Measurements from ENCODE around the gene LMO2. TPM values are rescaled to one million over a fixed set of nuclear protein-coding genes. Genes with fewer than 3 reads are reported as not detected.
"Not testable (repeated sequence)": the region's sequence is repeated elsewhere in the genome, so short reads cannot be mapped to it uniquely, and the experiment has no call there.

LMO2 gene
- total RNA-seq (2014; rRNA removed; shearing (Covaris generic)): not detected in 2 replicates
- 0.19 and 0.62 TPM in 2 replicates for polyA plus RNA-seq (2015; cell fraction: cytosol; rRNA removed)
- not detected in 2 replicates for polyA plus RNA-seq (2015; cell fraction: nucleus; rRNA removed)

DNA sequence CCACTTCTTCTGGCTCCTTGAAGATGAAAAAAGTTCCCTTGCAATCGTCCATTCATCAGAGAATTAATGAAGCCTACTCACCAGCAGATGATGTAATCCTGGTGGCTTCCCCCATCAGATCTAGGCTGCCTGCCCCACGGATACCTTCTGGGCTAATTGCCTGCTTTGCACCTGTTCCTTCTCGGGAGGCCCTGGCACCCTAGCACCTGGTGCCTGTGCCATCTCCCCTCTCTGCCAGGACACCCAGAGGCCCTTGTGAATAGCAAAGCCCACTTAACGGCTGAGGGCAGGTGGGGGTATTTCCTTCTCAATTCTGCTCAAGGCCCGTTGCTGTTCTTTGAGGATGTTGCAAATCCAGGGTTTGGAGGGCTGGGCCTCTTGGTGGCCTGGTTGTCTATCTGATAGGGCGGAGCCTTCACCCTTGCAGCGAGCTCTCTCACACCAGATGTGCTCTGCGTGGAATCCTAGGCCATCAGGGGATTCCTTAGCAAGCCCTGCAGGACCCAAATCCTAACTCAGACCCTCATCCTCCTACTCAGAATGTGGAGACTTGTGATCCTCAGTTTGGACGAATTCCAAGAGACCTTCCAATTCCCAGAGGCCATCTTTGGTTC is at the start of gene LMO2:
LMO2 (minus strand) TSS at position 363 of the 614 bp plus-strand sequence. CDS start 22,360 bp downstream, outside the sequence.
- in situ Hi-C loops (cut with HindIII; ENCODE audit: low pct_unique_long_range_greater_than_20kb, low sequenced_read_pairs): no loop called here
- no peak for DNase-seq (ENCODE audit: low read depth, low spot score)

DNA sequence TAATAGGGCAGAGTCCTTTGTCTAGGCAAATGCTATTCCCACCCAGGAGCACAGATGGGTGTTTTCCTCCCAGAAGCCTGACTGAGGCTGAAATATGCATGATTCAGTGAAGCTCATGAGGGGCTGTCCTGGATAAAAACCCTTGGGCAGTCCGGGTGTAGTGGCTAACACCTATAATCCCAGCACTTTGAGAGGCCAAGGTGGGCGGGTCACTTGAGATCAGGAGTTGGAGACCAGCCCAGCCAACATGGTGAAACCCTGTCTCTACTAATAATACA is 48.6 kb upstream of the LMO2 start:
- DNase-seq (ENCODE audit: low read depth, low spot score): no peak
- in situ Hi-C loops (cut with HindIII; ENCODE audit: low pct_unique_long_range_greater_than_20kb, low sequenced_read_pairs): no loop called here

DNA sequence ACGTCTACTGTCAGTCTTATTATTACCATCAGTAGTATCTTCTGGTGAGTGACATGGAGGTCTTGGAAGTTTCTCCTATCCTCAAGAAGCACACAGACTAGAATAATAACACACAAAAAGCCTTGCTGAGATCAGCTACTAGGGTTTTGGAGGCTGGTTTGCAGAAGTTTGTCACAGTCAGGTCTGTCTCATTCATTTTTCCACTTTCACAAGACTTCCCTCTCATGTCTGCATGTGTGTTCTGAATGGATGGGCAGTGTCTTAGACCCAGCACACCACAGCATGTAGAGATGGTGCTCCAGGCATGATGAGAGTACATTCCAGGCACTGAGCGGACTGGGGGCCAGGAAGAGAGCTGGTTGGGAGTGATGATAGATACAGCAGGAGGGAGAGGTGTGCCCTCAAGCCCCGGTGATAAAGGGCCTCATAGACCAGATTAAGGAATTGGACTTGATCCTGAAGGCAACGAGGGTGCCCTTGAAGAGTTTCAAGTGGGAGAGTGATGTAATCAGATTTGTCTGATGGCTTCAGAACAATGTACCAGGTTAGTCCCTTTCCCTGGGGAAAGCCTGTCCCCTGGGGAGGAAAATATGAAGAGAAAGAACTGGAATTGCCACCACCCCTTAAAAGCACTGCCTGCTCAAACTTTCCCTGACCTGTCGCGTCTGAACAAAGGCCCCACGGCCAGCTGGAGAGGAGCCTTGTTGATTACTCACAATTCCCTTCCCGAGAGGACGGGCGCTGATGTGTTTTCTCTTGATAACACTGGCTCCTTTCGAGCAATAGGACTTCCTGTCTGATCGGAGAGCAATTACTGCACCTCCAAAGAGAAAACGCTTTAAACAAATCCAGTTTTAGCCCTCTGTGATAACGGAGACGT is 45.1 kb upstream of the LMO2 start:
- DNase-seq (ENCODE audit: low read depth, low spot score): no peak
- in situ Hi-C loops (cut with HindIII; ENCODE audit: low pct_unique_long_range_greater_than_20kb, low sequenced_read_pairs): no loop called here

DNA sequence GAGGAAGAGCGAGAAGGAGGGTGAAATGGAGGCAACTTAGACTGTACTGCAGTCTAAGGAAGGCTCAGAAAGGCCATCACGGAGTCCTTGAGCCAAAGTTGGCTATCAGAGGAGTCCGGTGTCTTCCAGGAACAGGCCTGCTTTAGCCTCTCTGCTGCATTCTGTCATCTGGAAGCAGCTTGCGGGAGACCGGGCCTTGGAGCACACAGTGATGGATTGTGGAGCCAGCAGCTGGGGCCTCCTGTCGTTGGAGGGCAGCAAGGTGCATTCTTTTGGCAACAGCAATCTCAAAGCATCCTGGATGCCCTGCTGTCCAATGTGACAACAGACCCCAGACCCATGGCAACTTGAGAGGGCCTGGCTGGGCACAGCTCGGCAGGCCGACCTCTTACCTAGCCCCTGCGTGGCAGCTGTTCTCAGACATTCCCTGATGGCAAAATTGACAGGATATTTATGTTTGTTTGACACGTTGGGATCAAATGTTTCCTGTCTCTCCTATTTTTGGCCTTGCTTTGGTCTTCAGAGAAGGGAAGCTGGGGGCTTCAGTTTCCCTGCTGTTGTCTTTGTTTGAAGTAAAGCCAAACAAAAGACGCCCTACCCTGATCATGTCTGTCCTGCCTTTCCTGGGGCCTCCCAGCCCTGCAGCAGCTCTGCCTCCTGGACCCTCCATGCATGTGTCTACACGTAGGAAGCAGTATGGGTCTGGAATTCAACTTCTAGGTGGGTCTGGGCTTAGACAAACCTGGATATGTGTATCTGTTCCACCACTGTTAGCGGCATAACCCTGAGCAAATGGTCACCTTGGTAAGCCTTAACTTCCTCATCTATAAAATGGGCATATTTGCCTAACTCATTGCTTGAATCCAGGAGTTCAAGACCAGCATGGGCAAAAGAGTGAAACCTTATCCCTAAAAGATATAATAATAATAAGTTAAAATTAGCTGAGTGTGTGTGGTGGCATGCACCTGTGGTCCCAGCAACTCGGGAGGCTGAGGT is 43.9 kb upstream of the LMO2 start:
- in situ Hi-C loops (cut with HindIII; ENCODE audit: low pct_unique_long_range_greater_than_20kb, low sequenced_read_pairs): no loop called here

DNA sequence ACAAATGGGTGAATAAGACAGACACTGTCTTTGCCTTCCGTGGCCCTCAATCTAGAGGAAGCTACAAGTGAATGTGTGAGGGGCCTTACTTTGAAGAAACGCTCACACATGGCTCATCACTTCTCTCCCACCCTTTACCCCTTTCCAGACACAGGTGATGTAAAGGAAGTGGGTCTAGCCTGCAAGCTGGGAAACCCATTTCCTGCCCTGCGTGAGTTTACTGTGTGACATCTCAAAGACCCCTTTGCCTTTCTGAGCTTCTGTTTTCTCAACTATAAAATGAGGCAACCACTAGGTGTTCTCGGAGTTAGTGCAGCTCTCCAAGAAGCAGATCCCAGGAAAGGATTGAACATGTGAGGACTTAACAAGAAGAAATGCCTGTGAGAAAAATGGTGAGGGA is 43.1 kb upstream of the LMO2 start:
- in situ Hi-C loops (cut with HindIII; ENCODE audit: low pct_unique_long_range_greater_than_20kb, low sequenced_read_pairs): no loop called here
- DNase-seq (ENCODE audit: low read depth, low spot score): no peak

More for the DNA sequence above, 43.9 kb upstream of the LMO2 start:
- no peak for DNase-seq (ENCODE audit: low read depth, low spot score)

DNA sequence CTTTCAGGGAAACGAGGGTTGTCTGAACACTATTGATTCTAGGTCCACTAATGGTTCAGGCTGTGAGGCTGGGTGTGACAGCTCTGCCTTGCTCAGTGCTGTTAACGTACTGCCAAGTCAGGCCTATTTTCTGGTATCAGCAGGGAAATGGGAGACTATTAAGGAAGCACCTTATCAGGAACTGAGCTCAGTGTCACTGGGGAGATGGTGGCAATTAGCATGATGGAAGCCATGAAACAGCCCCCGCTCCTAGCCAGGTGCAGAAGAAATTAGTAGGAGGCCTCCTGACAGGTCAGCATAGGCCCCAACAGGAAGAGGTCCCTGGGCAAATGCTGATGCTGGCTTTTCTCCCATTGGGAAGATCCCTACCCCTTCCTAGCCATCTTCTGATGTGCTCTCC is 42.6 kb upstream of the LMO2 start:
- DNase-seq (ENCODE audit: low read depth, low spot score): no peak
- in situ Hi-C loops (cut with HindIII; ENCODE audit: low pct_unique_long_range_greater_than_20kb, low sequenced_read_pairs): no loop called here

DNA sequence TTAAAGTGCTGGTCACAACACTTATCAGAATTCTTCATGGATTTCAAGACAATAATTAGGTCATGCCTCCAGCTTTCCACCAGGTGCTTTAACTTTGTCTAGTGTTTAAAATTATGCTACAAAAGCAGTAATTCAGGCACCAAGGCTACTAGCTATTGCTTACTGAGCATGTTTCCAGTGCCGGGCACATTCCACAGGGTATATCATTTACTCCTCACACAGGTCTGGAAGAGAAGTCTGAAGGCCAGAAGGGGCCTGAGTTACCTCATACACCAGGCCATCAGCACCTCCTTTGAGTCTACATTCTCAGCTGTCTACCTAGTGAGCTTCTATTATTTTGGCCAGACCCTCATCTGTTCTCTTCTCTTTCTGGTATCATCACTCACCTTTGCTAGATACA is 41.7 kb upstream of the LMO2 start:
- no peak for DNase-seq (ENCODE audit: low read depth, low spot score)
- in situ Hi-C loops (cut with HindIII; ENCODE audit: low pct_unique_long_range_greater_than_20kb, low sequenced_read_pairs): no loop called here

DNA sequence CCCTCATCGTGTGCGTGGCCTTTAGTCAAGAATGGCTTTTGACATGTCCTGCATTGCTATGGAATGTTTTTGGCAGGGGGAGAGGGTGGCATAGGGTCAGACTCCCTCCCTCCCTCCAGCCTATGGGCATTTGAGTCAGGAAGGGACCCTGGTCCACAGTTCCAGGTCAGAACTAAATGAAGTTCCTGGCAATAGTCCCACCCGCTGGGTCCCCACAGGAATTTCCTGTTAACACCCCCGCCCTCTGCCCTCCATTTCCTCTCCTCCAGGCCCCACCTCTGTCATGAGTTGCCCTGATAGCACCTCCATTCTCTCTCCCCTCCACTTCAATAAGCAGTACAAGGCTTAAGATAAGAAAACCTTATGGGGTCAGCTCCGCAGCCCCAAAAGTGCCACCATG is 40.8 kb upstream of the LMO2 start:
- no peak for DNase-seq (ENCODE audit: low read depth, low spot score)
- in situ Hi-C loops (cut with HindIII; ENCODE audit: low pct_unique_long_range_greater_than_20kb, low sequenced_read_pairs): no loop called here

DNA sequence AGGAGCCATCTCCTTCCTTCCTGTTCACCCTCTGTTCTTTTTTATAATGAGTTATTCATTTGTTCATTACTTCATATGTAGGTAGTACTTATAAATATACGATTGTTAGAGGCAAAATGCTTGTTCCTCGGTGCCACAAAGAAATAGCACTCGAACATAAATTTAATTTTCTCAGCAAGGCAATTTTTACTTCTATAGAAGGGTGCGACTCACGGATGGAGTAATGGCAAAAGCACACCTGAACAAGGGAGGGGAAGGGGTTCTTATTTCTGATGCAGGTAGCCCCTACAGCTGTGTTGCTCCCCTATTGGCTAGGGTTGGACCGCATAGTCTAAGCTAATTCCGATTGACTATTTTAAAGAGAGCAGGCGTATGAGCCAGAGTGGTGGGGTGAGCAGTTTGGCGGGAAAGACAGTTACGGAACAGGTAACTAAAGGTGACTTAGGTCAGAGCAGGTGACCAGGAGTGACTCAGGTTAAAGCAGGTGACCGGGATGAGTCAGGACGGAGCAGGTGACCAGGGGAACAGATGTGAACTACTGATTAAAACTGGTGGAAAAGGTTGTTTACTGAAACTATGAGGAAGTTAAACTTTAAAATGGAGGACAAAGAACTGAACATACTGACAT is 40.0 kb upstream of the LMO2 start:
- DNase-seq (ENCODE audit: low read depth, low spot score); in situ Hi-C loops (cut with HindIII; ENCODE audit: low pct_unique_long_range_greater_than_20kb, low sequenced_read_pairs): not testable (repeated sequence)

DNA sequence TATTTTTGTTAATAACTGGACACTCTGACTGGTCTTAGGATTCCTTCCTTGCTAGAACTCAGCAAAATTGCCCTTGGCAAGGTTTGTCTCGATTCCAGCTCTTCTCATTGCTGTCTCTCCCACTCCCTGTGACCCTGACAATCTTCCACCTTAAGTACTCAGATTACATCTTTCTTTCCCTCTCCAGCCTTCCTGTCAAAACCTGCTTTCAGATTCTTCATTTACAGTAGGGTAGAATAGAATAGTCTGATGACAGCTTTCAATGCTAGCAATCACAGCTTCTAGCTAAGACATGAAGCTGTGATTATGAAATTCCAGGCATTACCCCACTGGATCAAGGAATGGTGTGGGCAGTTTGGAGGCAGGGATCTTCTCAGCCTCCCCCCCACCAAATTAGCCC is 39.2 kb upstream of the LMO2 start:
- in situ Hi-C loops (cut with HindIII; ENCODE audit: low pct_unique_long_range_greater_than_20kb, low sequenced_read_pairs): no loop called here
- DNase-seq (ENCODE audit: low read depth, low spot score): no peak

DNA sequence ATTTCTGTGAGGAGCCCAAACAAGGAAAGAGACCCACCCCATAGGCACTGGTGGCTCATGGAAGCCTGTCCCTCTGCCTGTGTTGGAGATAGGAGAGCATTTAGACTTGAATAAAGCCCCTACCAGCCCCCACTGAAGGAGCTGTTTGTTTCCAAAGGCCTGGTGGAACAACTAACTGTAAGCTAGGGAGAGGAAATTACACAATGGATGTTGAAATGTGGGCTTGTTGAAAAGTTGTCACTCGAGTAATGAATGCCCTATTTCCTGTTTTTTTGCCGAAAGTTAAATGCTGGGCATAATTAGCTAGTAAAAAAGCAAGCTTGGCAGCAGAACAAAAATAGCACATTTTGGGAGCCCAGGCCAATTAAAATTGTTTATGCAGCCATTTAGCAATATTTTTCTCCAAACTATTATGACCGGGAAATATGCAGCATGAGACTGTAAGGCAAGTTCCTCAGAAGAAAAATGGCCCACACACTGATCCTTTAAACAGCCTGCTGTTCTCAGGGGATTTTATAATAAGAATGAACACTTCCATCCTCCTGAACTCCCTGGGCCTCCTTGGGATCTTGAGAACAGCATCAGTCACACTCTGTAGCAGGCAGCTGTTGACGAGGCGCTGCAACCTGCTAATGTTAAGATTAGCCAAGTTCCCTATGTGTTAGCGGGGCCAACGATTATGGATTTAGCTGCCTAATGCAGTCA is 38.6 kb upstream of the LMO2 start:
- in situ Hi-C loops (cut with HindIII; ENCODE audit: low pct_unique_long_range_greater_than_20kb, low sequenced_read_pairs): no loop called here
- DNase-seq (ENCODE audit: low read depth, low spot score): no peak

DNA sequence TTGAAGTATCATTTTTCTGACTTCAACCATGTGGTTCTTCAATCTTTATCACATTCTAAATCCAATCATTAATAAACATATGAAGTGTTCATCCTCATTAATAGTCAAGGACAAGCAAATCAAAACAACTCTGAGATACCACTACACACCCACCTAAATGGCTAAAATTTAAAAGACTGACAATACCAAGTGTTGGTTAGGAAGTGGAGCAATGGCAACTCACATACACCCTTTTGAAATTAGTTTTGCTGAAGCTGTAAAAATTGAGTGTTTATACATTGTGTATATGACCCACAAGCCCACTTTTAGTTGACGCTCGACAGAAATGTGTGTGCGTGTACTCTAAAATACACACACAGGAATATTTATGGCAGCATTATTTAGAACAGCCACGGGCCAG is 36.7 kb upstream of the LMO2 start:
- DNase-seq (ENCODE audit: low read depth, low spot score): no peak
- in situ Hi-C loops (cut with HindIII; ENCODE audit: low pct_unique_long_range_greater_than_20kb, low sequenced_read_pairs): no loop called here

DNA sequence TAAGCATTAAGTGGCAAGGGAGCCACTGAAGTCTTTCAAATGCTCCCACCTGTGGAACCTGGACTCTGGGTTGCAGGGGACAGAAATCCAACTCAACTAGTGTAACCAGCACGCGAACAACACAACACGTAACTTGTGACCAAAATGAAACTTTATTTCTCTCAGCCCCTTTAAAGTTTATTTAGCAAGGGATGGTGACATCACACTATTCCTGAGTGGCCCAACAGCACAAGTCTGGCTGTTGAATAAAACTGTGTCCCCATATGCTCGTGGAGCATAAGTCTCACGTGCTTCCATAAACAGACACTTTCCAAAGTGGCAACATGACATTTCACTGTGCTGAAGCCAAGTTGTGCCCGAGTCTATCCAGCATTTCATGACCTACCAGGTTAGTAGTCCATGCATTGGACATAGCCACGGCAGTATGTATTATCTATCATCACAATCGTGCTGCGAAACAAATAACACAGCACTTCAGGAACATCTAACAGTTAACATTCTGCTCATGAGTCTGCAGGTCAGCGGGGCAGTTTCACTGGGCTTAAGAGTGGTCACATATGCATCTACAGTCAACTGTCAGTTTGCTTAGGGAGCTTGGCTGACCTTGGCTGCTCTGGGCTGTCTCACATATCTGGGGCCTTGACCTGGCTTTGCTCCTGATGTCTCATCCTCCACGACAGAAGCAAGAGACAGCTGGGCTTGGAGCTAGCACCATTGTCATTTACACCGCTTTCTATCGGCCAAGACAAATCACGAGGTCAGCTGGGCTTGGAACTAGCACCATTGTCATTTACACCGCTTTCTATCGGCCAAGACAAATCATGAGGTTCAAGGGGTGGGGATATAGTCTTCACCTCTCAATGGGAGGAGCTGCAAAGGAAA is 35.0 kb upstream of the LMO2 start:
- in situ Hi-C loops (cut with HindIII; ENCODE audit: low pct_unique_long_range_greater_than_20kb, low sequenced_read_pairs): no loop called here
- DNase-seq (ENCODE audit: low read depth, low spot score): no peak

DNA sequence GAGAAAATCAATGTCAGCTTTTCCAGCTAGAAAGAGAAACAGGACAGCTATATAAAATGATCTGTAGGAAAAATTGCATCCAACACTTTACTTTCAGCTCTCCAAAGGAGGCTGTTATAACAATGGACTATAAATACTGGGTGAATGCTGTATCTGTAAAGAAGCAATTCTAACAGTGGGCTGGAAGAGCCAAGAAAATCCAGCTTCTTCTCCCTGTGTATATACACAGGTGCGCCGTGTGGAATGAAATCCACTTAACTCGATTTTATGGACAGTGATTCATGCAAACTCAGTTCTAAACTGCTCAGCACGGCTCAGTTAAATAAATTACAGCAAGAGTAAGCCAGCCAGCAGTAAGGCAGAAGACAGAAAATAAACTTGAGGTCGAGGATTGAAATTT is 32.5 kb upstream of the LMO2 start:
- in situ Hi-C loops (cut with HindIII; ENCODE audit: low pct_unique_long_range_greater_than_20kb, low sequenced_read_pairs): no loop called here
- no peak for DNase-seq (ENCODE audit: low read depth, low spot score)

DNA sequence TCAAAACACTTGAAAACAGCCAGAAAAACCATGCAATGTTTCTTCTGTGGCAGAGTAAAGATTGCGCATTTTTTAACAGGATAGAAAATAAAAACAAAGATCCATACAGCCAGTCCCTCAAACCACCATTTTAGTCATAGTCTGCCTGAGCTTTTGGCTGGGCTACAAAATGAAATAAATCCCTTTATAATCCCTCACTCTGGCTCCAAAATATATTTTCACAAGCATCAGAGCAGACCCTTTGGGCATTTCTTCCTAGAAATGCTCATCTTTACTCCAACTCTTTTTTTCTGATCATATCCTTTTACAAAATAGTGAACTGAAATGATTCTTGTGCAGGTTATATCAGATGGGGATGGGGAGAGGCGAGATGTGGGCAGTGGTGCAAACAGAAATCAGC is 31.8 kb upstream of the LMO2 start:
- DNase-seq (ENCODE audit: low read depth, low spot score): no peak
- in situ Hi-C loops (cut with HindIII; ENCODE audit: low pct_unique_long_range_greater_than_20kb, low sequenced_read_pairs): no loop called here

Data from SK-MEL-5 (cell line).